ENCODE results near the gene DDHD1. TPM values are rescaled to one million over a fixed set of nuclear protein-coding genes. Genes with fewer than 3 reads are reported as not detected.

Gene DDHD1
- total and polyA plus RNA-seq, 5 donors from 2014 or later: 8.3 to 81.7 (median 10.2) TPM

- H3K4me3 ChIP-seq (ENCODE audit: low read depth, low read length): no peak overlapping the region
- Mint-ChIP-seq H3K36me3 (peaks cover 61% of the 10 kb centered on the region), H3K27me3 (no peaks in the 10 kb centered on the region), H3K4me1 (peaks cover 0 to 8% (median 4%) of the 10 kb centered on the region in 4 donors), H3K27ac (no peak overlapping the region), H3K4me3 (no peak overlapping the region), H3K9me3 (peaks cover 0 to 13% (median 1%) of the 10 kb centered on the region in 7 donors)
- H3K4me1 ChIP-seq (ENCODE audit: control insufficient read depth, insufficient read depth, low read length, poor library complexity, severe bottlenecking): no peaks in the 10 kb centered on the region
- peaks cover 69% of the 10 kb centered on the region for H3K36me3 ChIP-seq (ENCODE audit: control insufficient read depth, insufficient read depth, low read length)
- H3K27ac ChIP-seq (ENCODE audit: insufficient read depth, low read length, poor library complexity, severe bottlenecking): no peak overlapping the region
- no peaks in the 10 kb centered on the region for H3K27me3 ChIP-seq (ENCODE audit: control insufficient read depth, insufficient read depth, low read length)
- ATAC-seq (ENCODE audit: low read depth in 2 of 2): no peak
- no peak for DNase-seq
- H3K9me3 ChIP-seq (ENCODE audit: control insufficient read depth in 2 of 2, low read length in 2 of 2): no peaks in the 10 kb centered on the region
These were observed 114.5 kb downstream of the DDHD1 start for GRCh38 chr14:53038629-53039028.

GRCh38 chr14:53037016-53037415 lies 116.1 kb downstream of the DDHD1 start:
- Mint-ChIP-seq H3K36me3 (peaks cover 55% of the 10 kb centered on the region), H3K27ac (no peak overlapping the region), H3K9me3 (peaks cover 0 to 13% (median 1%) of the 10 kb centered on the region in 7 donors), H3K4me3 (no peak overlapping the region), H3K27me3 (no peaks in the 10 kb centered on the region), H3K4me1 (peaks cover 0 to 14% (median 4%) of the 10 kb centered on the region in 4 donors)
- Histone ChIP-seq H3K36me3 (ENCODE audit: control insufficient read depth, insufficient read depth, low read length) (peaks cover 58% of the 10 kb centered on the region), H3K4me3 (ENCODE audit: low read depth, low read length) (no peak overlapping the region), H3K27me3 (ENCODE audit: control insufficient read depth, insufficient read depth, low read length) (no peaks in the 10 kb centered on the region), H3K27ac (ENCODE audit: insufficient read depth, low read length, poor library complexity, severe bottlenecking) (no peak overlapping the region), H3K4me1 (ENCODE audit: control insufficient read depth, insufficient read depth, low read length, poor library complexity, severe bottlenecking) (no peaks in the 10 kb centered on the region), H3K9me3 (ENCODE audit: control insufficient read depth in 2 of 2, low read length in 2 of 2) (no peaks in the 10 kb centered on the region)
- DNase-seq: no peak
- no peak for ATAC-seq (ENCODE audit: low read depth in 2 of 2)

GRCh38 chr14:53035336-53036210 lies 117.5 kb downstream of the DDHD1 start:
- Mint-ChIP-seq H3K27ac (peak overlapping the region in 1 of 3 donors; percentile 13), H3K36me3 (peaks cover 41% of the 10 kb centered on the region), H3K27me3 (no peaks in the 10 kb centered on the region), H3K4me3 (no peak overlapping the region), H3K4me1 (peaks cover 0 to 19% (median 5%) of the 10 kb centered on the region in 4 donors), H3K9me3 (peaks cover 0 to 13% (median 1%) of the 10 kb centered on the region in 7 donors)
- no peak overlapping the region for H3K4me3 ChIP-seq (ENCODE audit: low read depth, low read length)
- H3K36me3 ChIP-seq (ENCODE audit: control insufficient read depth, insufficient read depth, low read length): peaks cover 44% of the 10 kb centered on the region
- H3K27me3 ChIP-seq (ENCODE audit: control insufficient read depth, insufficient read depth, low read length): no peaks in the 10 kb centered on the region
- ATAC-seq (ENCODE audit: low read depth in 2 of 2): no peak
- no peaks in the 10 kb centered on the region for H3K9me3 ChIP-seq (ENCODE audit: control insufficient read depth in 2 of 2, low read length in 2 of 2)
- H3K4me1 ChIP-seq (ENCODE audit: control insufficient read depth, insufficient read depth, low read length, poor library complexity, severe bottlenecking): no peaks in the 10 kb centered on the region
- no peak overlapping the region for H3K27ac ChIP-seq (ENCODE audit: insufficient read depth, low read length, poor library complexity, severe bottlenecking)
- no peak for DNase-seq

- Mint-ChIP-seq H3K27me3 (no peaks in the 10 kb centered on the region), H3K36me3 (peaks cover 33% of the 10 kb centered on the region), H3K4me3 (no peak overlapping the region), H3K4me1 (peaks cover 0 to 19% (median 6%) of the 10 kb centered on the region in 4 donors), H3K27ac (peak overlapping the region in 1 of 3 donors; percentile 13), H3K9me3 (peaks cover 0 to 13% (median 1%) of the 10 kb centered on the region in 7 donors)
- Histone ChIP-seq H3K36me3 (ENCODE audit: control insufficient read depth, insufficient read depth, low read length) (peaks cover 35% of the 10 kb centered on the region), H3K4me3 (ENCODE audit: low read depth, low read length) (no peak overlapping the region), H3K27me3 (ENCODE audit: control insufficient read depth, insufficient read depth, low read length) (no peaks in the 10 kb centered on the region), H3K9me3 (ENCODE audit: control insufficient read depth in 2 of 2, low read length in 2 of 2) (no peaks in the 10 kb centered on the region), H3K4me1 (ENCODE audit: control insufficient read depth, insufficient read depth, low read length, poor library complexity, severe bottlenecking) (no peaks in the 10 kb centered on the region), H3K27ac (ENCODE audit: insufficient read depth, low read length, poor library complexity, severe bottlenecking) (no peak overlapping the region)
- DNase-seq (no peak), ATAC-seq (ENCODE audit: low read depth in 2 of 2) (no peak)
These were observed 118.4 kb downstream of the DDHD1 start for GRCh38 chr14:53034688-53035230.

- Histone ChIP-seq H3K4me1 (ENCODE audit: control insufficient read depth, insufficient read depth, low read length, poor library complexity, severe bottlenecking) (no peaks in the 10 kb centered on the region), H3K27ac (ENCODE audit: insufficient read depth, low read length, poor library complexity, severe bottlenecking) (no peak overlapping the region), H3K4me3 (ENCODE audit: low read depth, low read length) (no peak overlapping the region), H3K36me3 (ENCODE audit: control insufficient read depth, insufficient read depth, low read length) (peaks cover 28% of the 10 kb centered on the region), H3K9me3 (ENCODE audit: control insufficient read depth in 2 of 2, low read length in 2 of 2) (no peaks in the 10 kb centered on the region), H3K27me3 (ENCODE audit: control insufficient read depth, insufficient read depth, low read length) (no peaks in the 10 kb centered on the region)
- no peaks in the 10 kb centered on the region for H3K27me3 Mint-ChIP-seq
- H3K27ac Mint-ChIP-seq: no peak overlapping the region
- ATAC-seq (ENCODE audit: low read depth in 2 of 2) (no peak), DNase-seq (no peak)
- no peak overlapping the region for H3K4me3 Mint-ChIP-seq
- H3K9me3 Mint-ChIP-seq: peaks cover 0 to 13% (median 1%) of the 10 kb centered on the region in 7 donors
- peaks cover 0 to 19% (median 7%) of the 10 kb centered on the region in 4 donors for H3K4me1 Mint-ChIP-seq
- peaks cover 26% of the 10 kb centered on the region for H3K36me3 Mint-ChIP-seq
These were observed 119.1 kb downstream of the DDHD1 start for GRCh38 chr14:53034036-53034435.

- peaks cover 0 to 9% (median 1%) of the 10 kb centered on the region in 7 donors for H3K9me3 Mint-ChIP-seq
- Histone ChIP-seq H3K27ac (ENCODE audit: insufficient read depth, low read length, poor library complexity, severe bottlenecking) (no peak overlapping the region), H3K36me3 (ENCODE audit: control insufficient read depth, insufficient read depth, low read length) (peaks cover 17% of the 10 kb centered on the region), H3K9me3 (ENCODE audit: control insufficient read depth in 2 of 2, low read length in 2 of 2) (no peaks in the 10 kb centered on the region), H3K4me1 (ENCODE audit: control insufficient read depth, insufficient read depth, low read length, poor library complexity, severe bottlenecking) (no peaks in the 10 kb centered on the region), H3K27me3 (ENCODE audit: control insufficient read depth, insufficient read depth, low read length) (no peaks in the 10 kb centered on the region), H3K4me3 (ENCODE audit: low read depth, low read length) (no peak overlapping the region)
- DNase-seq (no peak), ATAC-seq (ENCODE audit: low read depth in 2 of 2) (no peak)
- H3K4me1 Mint-ChIP-seq: peaks cover 5 to 19% (median 13%) of the 10 kb centered on the region in 4 donors
- H3K27ac Mint-ChIP-seq: no peak overlapping the region
- no peaks in the 10 kb centered on the region for H3K27me3 Mint-ChIP-seq
- H3K36me3 Mint-ChIP-seq: peaks cover 20% of the 10 kb centered on the region
- no peak overlapping the region for H3K4me3 Mint-ChIP-seq
These were observed 120.2 kb downstream of the DDHD1 start for GRCh38 chr14:53032838-53033390.

GRCh38 chr14:53032161-53032803 lies 120.8 kb downstream of the DDHD1 start:
- H3K4me3 Mint-ChIP-seq: no peak overlapping the region
- DNase-seq (no peak), ATAC-seq (ENCODE audit: low read depth in 2 of 2) (no peak)
- Histone ChIP-seq H3K27ac (ENCODE audit: insufficient read depth, low read length, poor library complexity, severe bottlenecking) (no peak overlapping the region), H3K4me3 (ENCODE audit: low read depth, low read length) (no peak overlapping the region), H3K9me3 (ENCODE audit: control insufficient read depth in 2 of 2, low read length in 2 of 2) (no peaks in the 10 kb centered on the region), H3K36me3 (ENCODE audit: control insufficient read depth, insufficient read depth, low read length) (peaks cover 11% of the 10 kb centered on the region), H3K27me3 (ENCODE audit: control insufficient read depth, insufficient read depth, low read length) (no peaks in the 10 kb centered on the region), H3K4me1 (ENCODE audit: control insufficient read depth, insufficient read depth, low read length, poor library complexity, severe bottlenecking) (peaks cover 2% of the 10 kb centered on the region)
- peaks cover 11 to 20% (median 19%) of the 10 kb centered on the region in 4 donors for H3K4me1 Mint-ChIP-seq
- no peaks in the 10 kb centered on the region for H3K27me3 Mint-ChIP-seq
- peaks cover 0 to 5% (median 1%) of the 10 kb centered on the region in 7 donors for H3K9me3 Mint-ChIP-seq
- no peak overlapping the region for H3K27ac Mint-ChIP-seq
- H3K36me3 Mint-ChIP-seq: peaks cover 14% of the 10 kb centered on the region
